Fibroblast of upper back skin (primary cell): Measurements from ENCODE around the gene SBNO2.
"Not testable (repeated sequence)": the region's sequence is repeated elsewhere in the genome, so short reads cannot be mapped to it uniquely, and the experiment has no call there.

Experiments
- DNase-seq: peaks from one replicate; pipeline ENCODE4 v3.0.0-alpha.2; 2013

The SBNO2 gene

GRCh38 chr19:1115646-1116420, 58.2 kb downstream of the SBNO2 start:
- no peak for DNase-seq

- not testable (repeated sequence) for DNase-seq
Measured at GRCh38 chr19:1114728-1115127, 59.3 kb downstream of the SBNO2 start.

GRCh38 chr19:1113986-1114483, 60.0 kb downstream of the SBNO2 start:
- DNase-seq = no peak

GRCh38 chr19:1113030-1113985, 60.8 kb downstream of the SBNO2 start:
- peak; percentile 92 for DNase-seq

- no peak for DNase-seq
Measured at GRCh38 chr19:1112268-1113029, 61.6 kb downstream of the SBNO2 start.

- no peak for DNase-seq
Measured at GRCh38 chr19:1111641-1112267, 62.3 kb downstream of the SBNO2 start.

GRCh38 chr19:1110809-1111640, 63.0 kb downstream of the SBNO2 start:
- no peak for DNase-seq

GRCh38 chr19:1109697-1110671, 64.1 kb downstream of the SBNO2 start:
- no peak for DNase-seq

GRCh38 chr19:1109032-1109551, 65.0 kb downstream of the SBNO2 start:
- DNase-seq = no peak

- no peak for DNase-seq
Measured at GRCh38 chr19:1108291-1109031, 65.6 kb downstream of the SBNO2 start.

- DNase-seq = no peak
Measured at GRCh38 chr19:1107661-1108261, 66.3 kb downstream of the SBNO2 start.

GRCh38 chr19:1106841-1107660, 67.0 kb downstream of the SBNO2 start:
- peak; percentile 37 for DNase-seq

GRCh38 chr19:1105873-1106840, 67.9 kb downstream of the SBNO2 start:
- no peak for DNase-seq

- DNase-seq = peak; percentile 23
Measured at GRCh38 chr19:1105008-1105872, 68.8 kb downstream of the SBNO2 start.

- DNase-seq = peak; percentile 50
Measured at GRCh38 chr19:1104311-1105007, 69.6 kb downstream of the SBNO2 start.
